ENCODE results near the gene COL20A1.

Gene COL20A1

DNA sequence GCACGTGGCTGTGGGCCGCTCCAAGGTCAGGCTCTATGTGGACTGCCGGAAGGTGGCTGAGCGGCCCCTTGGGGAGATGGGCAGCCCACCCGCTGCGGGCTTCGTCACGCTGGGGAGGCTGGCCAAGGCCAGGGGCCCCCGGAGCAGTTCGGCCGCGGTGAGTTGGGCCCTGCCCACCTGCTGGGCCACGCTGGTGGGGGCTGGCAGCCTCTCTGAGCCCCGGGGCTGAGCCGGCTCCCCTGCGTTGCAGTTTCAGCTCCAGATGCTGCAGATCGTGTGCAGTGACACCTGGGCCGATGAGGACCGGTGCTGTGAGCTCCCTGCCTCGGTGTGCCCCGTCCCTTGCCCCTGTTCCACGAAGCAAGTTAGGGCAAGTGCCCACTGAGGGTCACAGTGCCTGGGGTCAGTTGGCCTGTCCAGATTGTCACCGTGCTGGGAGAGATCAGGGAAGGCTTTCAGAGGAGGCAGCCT, 27.1 kb downstream of the COL20A1 start:
- no peak for DNase-seq (ENCODE audit: low spot score)

DNA sequence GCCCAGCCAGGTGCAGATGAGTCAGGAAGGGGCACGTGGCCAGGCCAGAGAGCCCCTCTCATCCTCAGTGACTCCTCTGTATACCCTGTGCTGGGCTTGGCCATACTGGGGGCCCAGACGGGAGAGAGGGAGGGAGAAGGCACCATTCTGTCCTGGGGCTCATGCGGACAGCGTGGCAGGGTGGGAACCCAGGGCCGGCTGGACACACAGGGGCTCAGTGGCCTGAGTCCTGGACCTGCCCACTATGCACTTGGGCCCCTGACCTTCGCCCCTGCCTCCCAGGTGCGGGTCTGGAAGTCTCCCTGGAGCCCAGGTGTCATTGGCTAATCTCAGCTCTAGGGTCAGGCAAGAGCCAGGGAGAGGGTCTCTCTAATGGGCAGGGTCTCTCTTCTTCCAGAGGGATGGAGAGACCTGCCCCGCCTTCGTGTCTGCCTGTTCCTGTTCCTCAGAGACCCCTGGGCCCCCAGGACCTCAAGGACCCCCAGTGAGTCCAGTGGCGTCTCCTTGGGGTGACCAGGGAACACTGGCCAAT, 27.7 kb downstream of the COL20A1 start:
- no peak for DNase-seq (ENCODE audit: low spot score)

DNA sequence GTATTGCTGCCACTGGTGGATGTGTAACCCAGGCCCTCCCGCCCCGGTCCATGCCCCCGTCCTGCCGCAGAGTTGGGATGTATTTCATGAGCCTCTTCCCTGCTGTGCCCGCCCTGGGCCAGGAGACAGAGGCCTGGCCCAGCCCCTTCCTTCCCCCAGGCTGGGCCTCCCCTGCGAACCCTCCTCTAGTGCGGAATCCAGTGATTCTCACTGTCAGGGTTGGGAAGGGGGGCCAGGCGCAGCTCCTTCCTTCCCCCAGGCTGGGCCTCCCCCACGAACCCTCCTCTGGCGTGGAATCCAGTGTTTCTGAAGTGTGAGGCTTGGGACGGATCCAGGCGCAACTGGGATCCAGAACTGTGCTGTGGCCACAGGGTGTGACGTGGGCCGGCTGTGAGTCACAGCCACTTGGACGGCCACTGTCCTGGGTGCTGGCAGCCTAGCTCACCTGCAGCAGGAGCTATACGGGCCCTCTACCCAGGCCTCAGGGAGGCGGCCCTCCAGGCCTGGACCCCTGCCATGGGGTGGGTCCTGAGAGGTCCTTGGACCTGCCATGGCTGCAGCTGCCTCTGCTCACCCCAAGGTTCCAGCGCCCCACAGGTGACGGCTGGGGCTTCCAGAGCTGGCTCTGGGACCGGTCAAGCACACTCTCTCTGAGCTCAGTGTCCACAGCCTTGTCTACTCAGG, 28.3 kb downstream of the COL20A1 start:
- DNase-seq (ENCODE audit: low spot score), result no peak

DNA sequence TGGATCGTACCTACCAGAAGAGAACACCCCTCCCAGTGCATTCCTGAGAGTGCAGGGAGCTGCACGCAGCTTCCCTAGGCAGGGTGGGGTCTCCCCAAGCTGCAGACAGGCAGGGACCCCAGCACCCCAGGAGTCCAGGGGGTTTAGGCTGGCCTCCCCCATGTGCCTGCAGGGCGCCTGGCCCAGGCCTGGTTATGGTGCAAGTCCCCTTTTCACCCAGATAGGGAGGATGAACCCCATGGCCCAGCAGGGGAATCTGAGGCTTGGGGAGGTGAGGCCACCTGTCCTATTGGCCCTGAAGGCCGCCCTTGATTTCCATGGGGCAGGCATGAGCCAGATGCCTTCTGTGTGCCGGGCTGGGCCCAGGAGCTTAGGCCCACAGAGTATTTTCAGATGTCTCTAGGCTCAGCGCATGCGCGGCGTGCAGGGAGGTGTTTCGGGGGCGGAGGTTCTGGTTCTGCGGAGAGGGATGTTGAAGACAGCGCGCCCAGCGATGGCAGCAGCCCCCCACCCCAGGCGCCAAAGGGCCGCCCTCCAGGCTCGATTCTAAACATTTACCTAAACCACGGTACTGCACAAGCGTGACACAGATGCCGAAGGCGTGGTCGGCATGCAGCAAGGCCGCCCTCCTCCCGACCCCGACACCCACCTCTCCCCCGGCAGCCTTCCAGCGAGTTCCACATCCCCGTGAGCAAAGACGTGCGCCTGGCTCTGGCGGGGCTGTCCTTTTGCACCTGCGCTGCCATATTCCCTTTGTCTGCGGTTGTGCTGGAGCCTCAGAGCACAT, 29.4 kb downstream of the COL20A1 start:
- DNase-seq (ENCODE audit: low spot score), result no peak

DNA sequence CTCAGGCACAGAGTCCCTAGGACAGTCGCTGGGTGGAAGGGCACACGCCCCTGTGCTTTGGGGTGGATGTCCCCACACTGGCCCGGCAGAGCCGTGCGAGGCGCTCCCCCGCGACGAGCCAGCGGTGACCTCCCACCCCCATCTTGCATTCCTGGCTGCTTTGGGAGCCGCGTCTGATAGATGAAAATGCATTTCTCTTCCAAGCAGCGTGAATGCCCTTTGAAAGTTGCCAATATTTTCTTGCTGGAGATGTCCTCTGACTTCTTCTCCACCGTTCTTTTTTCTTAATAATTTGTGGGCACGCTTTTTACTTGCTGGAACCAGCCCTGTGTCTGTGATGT, 29.9 kb downstream of the COL20A1 start:
- no peak for DNase-seq (ENCODE audit: low spot score)

DNA sequence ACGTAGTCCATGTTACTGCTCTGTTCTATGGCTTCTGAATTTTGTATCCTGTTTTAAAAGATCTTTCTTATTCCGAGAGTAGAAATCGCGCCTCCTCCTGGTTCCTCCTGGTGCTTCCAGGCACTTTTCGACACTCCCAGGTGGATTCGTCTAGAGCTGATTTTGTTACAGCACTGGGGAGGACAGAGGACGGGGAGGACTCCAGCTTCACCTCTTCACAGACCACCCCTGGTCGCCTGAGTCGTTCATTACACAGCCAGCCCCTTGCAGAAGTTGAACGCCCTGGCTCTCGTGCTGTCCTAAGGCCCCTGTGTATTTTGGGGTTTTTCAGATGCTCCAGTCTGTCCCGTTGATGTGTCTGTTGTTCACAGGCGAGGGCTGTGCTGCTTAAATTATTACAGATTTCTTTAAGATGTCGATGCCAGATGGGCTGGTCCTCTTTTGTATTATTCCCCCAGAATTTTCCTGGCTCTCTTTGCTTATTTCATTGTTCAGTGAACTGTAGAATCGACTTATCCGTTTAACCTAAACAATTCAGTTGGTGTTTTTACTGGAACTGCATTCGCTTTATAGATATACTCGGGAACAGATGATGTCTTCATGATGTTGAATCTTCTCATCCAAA, 30.5 kb downstream of the COL20A1 start:
- DNase-seq (ENCODE audit: low spot score), result no peak

DNA sequence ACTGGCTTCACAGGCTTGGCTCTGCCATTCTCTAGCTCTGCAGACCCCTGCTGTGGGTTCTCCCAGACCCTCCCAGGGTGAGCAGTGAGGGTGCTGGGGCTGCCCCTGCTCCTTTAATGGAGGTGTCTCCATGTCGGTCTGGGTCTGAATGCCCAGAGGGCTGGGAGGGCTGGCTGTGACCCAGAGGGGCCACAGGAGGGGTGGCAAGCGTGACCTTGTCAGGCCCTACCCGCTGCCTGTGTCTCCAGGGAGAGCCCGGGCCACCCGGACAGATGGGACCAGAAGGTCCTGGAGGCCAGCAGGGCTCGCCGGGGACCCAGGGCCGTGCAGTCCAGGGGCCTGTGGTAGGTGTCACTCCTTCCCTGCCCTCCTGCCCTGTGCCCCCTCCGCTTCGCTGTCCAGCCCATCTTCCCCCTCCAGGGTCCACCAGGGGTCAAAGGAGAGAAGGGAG, 32.1 kb downstream of the COL20A1 start:
- DNase-seq (ENCODE audit: low spot score), result no peak

DNA sequence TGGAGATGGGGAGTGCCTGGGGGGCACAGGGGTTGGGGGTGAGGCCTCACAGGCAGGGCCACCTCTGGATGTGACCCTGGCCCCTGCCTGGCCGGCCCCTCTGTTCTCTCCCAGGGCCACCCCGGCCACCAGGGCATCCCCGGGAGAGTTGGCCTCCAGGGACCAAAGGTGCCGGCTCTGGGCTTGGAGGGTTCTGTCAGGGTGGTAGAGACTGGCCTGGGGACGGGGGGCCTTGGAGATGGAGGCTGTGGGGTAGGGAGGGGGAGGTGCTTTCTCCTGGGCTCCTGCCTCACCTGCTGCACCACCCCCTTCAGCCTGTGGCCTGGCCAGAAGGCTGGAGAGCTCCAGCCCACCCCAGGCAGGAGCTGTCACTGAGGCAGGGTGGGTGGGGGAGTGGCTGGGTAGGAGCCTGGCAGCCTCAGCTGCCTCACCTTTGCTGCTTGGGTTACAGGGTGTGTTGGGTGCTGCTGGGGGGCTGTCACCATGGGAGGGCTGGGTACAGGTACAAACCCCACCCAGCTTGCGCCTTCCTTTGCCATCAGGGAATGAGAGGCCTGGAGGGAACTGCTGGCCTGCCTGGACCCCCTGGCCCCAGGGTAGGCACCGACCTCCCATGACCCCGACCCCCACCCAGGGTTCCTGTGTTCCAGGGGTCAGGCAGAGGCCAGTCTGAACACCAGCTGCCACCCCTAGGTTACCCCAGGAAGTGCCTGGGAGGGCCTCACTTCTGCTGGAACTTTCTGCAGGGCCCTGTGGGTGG, 32.7 kb downstream of the COL20A1 start:
- no peak for DNase-seq (ENCODE audit: low spot score)

DNA sequence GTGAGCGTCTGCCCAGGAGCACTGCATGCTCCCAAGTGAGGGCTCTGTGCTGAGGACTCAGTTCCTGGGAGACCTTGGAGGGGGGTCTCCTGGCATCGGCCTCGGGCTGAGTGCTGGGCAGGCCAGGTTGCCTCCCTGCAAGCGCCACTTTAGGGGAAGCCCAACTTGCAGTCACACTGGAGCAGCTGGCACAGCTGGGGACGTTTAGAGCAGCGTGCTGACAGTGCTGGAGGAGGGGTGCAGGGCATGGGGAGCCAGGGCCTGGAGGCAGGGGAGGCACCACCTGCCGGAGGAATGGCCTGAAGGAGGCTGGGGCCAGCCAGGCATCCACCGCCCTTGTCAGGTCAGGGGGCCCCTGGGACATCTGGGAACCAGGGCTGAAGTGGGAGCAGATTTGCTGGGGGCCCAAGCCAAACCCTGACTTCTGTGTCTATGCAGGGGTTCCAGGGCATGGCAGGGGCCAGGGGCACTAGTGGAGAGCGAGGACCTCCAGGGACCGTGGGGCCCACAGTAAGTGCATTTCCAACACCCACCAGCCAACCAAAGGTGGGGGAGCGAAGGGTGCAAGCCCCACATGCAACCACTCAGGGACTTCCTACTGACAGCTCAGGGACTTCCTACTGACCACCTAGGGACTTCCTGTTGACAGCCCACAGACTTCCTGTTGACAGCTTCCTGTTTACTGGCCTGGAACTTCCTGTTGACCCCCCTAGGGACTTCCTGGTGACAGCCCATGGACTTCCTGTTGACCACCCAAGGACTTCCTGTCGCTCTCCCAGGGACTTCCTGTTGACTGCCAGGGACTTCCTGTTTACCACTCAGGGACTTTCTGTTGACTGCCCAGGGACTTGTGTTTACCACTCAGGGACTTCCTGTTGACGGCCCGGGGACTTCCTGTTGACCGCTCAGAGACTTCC, 33.6 kb downstream of the COL20A1 start:
- DNase-seq (ENCODE audit: low spot score), result no peak

DNA sequence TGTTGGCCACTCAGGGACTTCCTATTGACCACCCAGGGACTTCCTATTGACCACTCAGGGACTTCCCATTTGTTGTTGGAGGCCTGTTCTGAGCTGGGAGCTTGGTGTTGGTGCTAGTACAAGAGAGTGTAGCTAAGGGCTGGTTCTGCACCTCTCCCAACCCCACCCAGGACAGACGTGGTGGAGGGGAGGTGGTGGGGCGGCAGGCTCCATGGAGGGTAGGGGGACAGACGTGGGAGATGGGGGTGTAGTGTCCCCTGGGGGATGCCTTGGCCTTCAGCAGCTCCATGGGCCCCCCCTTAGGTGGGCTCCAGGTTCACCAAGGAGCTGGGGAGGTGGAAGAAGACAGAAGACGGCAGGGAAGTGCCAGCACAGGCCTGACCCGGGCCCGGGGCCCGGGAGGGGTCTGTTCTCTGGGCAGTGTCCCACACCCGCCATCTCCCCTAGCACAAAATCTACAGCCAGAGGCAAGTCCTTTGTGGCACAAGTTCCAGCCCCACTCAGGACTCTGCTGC, 34.3 kb downstream of the COL20A1 start:
- DNase-seq (ENCODE audit: low spot score), result no peak

DNA sequence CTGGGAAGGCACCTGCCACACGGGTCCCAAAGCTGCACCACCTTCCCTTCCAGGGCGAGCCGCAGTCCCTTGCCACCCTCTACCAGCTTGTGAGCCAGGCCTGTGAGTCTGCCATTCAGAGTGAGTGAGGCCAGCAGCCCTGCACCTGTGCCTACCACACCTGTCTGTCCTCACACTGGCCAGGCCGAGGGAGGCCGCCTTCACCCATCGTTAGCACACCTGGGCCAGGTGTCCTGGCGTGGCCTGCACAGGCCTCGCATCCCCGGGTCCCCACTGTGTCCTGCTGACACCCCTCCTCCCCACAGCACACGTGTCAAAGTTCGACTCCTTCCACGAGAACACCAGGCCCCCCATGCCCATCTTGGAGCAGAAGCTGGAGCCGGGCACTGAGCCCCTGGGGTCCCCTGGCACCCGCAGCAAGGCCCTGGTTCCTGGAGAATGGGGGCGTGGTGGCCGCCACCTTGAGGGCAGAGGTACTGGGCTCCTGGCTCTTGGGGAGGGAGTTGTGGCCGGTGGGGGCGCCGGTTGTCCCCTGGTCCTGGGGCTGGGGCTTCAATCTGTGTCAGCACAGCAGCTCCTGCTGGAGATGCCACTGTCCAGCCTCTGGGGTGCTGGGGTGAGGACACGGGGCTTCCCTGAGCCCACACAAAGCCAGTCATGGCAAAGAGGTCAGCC, 35.2 kb downstream of the COL20A1 start:
- no peak for DNase-seq (ENCODE audit: low spot score)

DNA sequence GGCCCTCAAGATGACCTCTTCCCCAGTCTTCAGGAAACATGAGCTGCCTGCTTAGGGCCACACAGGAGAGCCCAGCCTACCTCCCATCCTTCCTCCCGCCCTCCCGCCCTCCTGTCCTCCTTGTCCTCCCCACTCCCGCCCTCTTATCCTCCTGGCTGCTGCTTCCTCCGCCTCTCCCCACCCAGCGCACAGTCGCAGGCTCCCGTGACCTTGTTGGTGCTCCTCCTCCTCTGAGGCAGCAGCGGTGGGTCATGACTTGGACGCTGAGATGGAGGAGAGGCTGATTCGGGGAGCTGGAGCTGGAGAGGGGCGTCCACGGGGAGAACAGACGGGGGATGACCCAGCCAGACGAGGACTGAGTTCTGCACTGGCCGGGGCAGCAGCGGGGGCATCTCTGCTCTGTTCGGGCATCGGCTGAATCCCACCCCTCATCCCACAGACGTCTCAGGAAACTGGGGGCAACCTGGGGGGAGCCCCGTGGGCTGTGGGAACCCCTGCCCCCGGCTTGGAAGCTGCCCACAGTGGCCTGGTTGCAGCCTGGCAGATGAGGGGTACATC, 35.8 kb downstream of the COL20A1 start:
- DNase-seq (ENCODE audit: low spot score), result no peak

DNA sequence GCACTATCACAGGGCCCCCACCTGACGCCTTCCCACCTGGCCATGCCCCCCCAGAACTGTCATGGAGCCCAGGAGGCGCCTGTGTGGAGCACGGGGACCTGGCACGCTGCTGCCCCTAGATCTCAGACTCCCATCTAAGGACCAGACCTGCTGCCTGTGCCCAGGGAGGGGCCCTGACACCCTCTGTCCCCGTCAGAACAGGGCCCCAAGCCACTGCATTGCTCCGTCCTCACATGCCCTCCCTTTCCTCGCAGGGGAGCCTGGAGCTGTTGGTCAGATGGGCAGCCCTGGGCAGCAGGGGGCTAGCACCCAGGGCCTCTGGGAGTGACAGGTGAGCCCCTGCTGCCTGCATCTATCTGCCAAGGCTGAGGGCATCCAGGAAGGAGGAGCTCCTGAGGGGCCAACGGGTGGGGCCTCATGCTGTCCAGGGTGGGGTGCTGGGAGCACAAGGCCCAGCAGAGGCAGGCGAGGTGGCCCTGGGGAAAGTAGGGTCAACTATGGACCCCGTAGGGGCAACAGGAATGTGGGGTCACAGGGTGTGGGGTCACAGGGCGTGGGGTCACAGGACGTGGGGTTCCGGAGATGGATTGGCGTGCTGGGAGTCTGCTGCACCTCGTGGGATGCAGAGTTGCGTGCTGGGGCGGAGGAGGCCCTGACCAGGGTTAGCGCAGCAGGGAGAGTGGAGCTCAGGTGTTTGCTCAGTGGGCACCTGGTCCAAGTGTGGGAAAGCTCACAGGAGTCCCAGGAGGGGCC, 36.5 kb downstream of the COL20A1 start:
- DNase-seq (ENCODE audit: low spot score), result no peak

DNA sequence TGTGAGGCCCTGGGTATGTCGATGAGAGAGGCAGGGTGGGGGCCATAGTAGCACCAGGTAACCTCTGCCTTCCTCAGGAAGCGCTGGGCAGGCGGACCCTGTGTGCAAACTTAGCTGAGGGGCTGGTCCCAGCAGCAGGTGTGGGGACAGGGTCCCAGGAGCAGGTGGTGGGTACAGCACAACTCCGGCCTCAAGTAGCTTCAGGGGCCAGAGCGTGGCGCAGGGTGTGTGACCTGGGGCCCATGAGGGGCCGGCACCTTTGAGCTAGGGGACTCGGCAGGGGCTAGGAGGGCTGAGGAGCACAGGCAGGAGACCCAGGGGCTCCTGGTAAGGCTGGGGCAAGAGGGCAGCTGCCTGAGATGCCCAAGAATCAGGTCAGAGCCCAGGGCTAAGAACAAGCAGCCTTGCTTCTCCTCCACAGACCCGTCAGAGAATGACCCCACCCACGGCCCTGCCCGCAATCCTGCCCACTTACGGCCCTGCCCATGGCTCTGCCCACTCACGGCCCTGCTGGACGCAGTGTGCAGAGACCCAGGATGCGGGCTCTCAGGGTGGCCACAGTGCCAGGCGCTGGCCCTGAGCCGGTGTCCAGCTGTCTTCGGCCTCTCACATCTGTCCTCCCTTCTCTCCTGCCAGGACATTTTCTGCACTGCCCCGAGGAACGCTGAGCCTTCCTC, 37.2 kb downstream of the COL20A1 start:
- DNase-seq (ENCODE audit: low spot score), result no peak

DNA sequence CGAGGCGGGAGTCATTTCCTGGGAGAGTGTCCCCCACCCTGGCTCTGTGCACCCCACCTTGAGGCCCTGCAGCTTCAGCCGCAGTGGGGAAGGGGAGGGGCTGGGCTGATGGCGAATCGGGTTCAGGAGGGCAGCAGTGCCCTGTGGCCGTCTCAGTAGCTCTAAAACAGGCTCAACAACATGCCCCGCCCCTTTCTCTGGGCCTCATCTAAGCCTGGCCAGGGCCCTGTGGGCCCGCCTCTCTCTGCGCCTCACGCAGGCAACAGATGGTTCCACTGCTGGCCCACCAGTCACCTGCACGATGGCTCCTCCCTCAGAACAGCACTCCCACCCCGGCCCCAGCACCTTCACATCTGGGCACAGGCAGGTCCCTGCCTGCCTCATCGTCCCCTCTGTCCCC, 38.0 kb downstream of the COL20A1 start:
- DNase-seq (ENCODE audit: low spot score), result no peak

DNA sequence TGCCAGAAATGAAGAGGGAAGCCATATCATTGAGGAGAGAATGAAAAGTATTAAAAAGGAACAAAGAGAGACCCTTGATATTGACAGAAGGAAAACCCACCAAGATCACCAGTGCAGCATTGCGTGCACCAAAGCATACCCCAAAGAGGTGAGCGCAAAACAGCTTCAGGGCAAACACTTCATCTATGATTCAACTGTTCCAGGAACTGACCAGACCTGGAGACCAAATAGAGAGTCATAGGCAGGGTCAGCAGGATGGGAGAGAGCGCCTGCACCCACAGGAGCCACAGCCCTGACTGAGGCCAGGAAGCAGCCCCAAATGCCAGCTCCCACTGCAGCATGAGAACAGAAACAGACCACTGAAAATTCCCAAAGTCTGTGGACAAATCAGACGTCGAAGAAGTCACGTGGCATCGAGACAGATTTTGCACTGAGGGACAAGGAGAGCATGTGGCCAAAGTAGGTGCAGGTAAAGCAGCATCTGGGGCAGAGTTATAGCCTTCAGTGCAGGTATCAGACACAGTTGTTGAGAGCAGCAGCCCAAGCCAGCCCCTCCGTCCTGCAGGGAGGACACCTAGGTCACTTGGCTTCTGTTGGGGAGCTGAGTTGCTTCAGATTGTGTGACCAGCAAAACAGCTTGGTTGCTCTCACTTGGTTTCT, 38.9 kb downstream of the COL20A1 start:
- DNase-seq (ENCODE audit: low spot score), result no peak

DNA sequence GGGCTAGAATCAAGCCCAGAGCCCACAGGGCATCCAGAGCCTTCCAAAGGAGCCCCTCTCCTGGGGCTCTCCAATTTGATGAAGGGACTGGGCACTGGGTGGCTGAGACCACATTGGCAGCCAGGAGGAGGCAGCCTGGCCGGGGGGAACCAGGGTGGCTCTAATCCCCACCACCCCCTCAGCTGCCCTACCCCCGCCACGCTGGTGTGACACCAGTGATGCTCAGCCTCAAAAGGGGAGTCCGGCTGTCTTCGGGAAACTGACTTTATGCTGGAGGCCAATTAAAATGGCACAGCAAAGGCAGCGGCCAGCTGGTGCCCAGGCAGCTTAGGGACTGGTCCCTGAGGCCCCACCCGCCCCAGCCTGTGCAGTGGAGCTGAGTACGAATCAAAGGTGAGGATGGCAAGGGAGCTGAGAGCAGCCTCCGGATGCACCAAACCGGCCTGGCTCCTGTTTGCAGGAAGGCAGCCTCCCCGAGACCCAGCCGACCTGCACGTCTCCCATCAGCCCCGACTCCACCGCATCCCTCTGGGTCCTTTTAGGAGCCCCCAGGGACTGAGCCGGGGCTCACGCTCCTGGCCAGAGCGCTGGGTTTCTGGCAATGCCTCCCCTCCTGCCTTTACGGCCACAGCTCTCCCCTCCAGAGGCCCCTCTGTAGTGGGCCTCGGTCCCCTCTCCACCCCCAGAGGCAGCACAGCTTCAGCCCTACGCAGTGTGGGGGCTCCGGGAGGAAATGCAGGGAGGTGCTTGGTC, 39.7 kb downstream of the COL20A1 start:
- DNase-seq (ENCODE audit: low spot score), result no peak
